Breast epithelium (tissue), 3 donors: ENCODE measurements around the gene SFXN1.

Experiments
- POLR2AphosphoS5 ChIP-seq, 3 donors: sonication (generic); formaldehyde crosslinking; IDR thresholded peaks; one replicate each; pipeline ENCODE4 v1.6.1; 2017; ENCODE audit warnings: antibody characterized with exemption in 3 of 3
- TF ChIP-seq, protein P1 (sequence below), 3 donors: fragments of 450-650 bp; IDR thresholded peaks; one replicate each; pipeline ENCODE4 v1.5.1; 2016 to 2017; ENCODE audit warnings: antibody characterized with exemption in 3 of 3, mild to moderate bottlenecking in 3 of 3, moderate library complexity in 3 of 3

DNA sequence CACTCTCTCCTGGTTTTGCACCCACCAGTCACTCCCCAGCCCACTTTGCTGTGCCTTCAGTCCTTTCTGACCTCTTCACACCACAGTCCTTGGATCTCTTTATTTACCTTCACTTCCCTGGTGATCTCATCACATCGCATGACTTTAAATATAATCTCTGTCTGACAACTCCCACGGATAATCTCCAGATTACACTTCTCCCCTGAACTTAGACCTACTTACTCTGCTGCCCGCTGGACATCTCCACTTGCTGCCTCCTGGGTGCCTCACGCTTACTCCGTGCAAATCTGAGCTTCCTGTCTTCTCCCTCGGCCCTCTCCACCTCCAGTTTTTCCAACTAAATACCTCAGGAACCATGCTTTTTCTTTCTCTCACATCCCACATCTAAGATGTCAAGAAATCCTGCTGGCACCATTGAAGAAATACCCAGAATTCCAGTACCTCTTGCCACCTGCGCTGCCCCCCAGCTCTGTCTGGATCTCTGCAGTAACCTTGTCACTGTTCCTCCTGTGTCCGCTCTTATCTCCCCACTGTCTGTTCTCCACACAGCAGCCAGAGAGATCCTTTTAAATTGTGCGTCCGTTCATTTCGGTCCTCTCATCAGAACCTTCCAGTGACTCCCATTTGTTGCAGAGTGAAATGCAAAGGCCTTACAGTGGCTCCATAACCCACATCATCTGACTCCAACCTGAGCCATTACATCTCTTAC, 9.3 kb downstream of the SFXN1 start:
- TF ChIP-seq POLR2AphosphoS5 (IDR thresholded peaks at IDR 0.05) = no peak
- TF ChIP-seq, protein P1, sequence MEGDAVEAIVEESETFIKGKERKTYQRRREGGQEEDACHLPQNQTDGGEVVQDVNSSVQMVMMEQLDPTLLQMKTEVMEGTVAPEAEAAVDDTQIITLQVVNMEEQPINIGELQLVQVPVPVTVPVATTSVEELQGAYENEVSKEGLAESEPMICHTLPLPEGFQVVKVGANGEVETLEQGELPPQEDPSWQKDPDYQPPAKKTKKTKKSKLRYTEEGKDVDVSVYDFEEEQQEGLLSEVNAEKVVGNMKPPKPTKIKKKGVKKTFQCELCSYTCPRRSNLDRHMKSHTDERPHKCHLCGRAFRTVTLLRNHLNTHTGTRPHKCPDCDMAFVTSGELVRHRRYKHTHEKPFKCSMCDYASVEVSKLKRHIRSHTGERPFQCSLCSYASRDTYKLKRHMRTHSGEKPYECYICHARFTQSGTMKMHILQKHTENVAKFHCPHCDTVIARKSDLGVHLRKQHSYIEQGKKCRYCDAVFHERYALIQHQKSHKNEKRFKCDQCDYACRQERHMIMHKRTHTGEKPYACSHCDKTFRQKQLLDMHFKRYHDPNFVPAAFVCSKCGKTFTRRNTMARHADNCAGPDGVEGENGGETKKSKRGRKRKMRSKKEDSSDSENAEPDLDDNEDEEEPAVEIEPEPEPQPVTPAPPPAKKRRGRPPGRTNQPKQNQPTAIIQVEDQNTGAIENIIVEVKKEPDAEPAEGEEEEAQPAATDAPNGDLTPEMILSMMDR (IDR thresholded peaks at IDR 0.05) = no peak
